Medulla oblongata (tissue), 1 donor: Measurements from ENCODE around the gene CALCR.
"Not testable (repeated sequence)": the region's sequence is repeated elsewhere in the genome, so short reads cannot be mapped to it uniquely, and the experiment has no call there.

Experiments
- DNase-seq: peaks from one replicate; pipeline ENCODE4 v3.0.0-alpha.2; 2015; ENCODE audit errors: extremely low spot score

The CALCR gene

DNA sequence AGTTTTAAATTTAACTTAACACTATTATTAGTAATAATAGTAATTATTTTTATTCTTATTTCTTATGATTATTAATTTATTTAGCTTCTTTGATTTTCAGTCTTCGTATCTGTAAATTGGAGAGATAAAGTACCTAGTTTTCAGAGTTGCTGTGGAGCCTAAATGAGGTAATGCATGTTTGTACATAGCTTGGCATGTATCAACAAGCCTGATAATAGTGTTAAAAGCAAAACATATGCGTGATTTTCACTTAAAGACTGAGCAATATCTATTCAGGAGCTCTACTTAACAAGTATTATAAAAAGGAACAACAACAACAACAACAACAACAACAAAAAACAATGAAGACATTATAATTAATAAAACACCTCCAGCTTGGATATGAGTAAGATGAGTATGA lies 12.4 kb downstream of the CALCR start:
- DNase-seq, result no peak

DNA sequence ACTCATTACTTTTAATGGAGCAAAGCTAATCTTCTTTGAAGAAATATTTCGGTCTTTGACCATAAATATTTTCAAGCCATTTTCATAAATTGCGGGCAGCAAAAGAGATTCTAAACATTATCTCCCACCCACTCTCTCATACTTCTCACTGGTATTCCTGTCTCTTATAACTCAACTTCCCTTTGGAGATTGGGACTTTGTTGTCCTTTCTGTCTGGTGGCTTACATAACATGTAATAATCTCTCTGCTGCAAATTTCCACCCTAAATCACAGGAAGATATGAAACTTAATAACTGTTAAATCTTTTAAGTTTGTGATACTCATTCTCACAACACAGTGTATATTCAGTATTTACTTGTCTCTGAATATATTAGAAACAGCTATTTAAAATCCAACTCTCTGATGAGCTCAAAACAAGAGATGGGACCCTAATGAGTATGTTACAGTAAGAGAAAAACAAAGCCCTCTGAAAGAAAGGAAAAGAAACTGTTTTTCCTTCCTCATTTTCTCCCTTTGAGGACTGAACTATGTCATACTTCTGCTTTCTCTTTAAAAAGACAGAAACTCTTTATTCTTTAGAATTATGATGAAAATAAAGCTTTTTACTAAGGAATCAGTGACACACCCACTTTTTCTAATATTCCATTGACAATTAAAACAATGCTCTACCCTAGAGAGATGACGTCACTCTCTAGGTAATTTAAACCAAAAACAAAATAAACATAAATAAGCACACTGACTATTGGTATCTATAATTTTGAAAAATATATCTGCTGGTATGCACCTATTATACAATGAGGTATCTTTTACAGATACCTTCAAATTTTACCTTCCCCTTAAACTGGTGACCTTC lies 14.7 kb downstream of the CALCR start:
- peak; percentile 42 for DNase-seq

DNA sequence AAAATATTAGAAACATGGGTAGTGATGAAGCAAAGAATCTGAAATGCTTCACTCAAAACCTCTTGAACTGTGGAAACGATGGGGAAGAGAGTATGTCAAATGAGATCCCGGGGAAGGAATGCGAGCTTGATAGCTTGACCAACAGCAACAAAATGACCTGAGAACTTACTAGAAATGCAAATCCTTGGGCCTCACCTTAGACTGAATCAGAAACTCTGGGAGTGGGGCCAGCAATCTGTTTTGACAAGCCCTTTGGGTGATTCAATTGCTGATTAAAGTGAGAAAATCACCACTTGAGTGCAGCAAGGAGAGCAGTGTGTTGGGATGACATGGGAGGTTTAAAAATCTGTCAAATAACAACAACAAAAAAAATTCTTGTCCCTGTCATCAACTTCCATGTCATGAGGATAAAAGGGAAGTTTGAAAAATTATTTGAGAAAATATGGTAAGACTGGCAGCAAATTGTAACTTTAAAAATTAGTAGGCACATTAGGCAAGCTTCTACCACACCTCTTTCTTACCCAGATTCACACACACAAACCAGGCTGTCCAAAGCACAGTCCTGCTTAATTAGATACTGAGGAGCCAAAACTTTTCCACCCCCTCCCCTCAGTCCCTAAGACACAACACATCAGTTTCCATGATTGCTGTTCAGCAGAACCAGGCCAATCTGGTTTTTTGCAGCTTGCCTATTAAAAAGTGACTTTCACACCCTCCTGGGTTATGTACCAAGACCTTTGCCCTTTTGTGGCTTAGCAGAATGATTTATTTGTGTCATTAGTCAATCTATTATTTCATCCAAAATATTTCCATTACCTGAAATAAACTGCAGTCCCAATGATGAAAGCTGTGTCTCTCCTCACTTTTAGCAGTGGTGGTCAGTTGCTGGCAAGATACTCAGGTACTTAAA lies 15.6 kb downstream of the CALCR start:
- DNase-seq, result no peak

DNA sequence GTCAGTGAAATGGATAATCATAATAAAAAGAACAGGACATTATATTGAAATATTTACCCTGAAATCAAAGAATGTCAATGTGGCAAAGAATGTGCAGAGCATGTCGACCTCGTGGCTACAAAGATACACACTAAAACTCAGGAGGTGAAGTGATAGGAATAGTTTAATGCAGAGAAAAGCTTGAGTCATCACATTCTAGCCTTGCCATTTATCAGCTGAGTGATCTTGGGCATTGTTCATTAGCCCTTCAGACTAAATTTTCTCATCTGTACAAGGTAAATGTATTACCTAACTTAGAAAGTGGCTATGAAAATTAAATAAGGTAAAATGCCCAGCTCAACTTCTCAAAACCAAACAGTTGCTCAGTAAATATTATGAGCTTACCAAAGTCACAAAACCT lies 22.6 kb downstream of the CALCR start:
- DNase-seq, result no peak

DNA sequence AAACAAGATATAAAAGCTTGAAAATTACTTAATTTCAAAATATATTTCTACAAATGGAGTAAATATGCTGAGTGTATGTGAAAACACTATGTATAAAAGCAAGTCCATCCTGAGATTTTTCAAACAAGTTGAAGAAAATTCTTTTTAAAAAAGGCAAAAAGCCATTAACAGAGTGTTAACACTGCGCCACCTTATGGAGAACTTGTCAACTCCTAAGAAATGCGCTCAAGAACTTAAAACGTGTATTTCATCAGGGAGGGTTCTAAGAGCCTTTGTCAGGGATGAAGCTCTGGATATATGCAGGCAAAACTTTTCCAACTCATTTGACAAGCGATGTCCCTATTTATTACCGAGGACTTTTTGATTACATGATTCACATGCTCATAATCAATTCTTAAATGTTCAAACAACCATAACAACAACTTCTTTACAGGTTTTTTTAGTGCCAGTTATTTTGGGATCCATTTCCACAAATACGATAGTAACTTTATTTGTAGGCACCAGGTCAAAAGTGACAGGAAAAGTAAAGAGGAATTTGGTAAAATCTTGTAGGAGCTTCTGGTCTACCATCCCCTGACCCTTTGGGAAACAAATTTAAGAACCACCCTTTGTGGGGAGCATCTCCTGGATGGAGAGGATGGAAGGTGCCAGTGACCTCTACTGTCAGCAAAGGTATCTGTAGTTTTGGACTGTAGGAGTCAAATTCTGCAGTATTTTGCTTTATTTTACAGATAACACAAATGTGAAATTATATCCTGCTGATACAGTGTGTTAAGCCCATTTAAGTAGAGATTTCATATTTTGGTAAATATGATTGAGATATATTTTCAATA lies 23.2 kb downstream of the CALCR start:
- DNase-seq, result peak; percentile 38

DNA sequence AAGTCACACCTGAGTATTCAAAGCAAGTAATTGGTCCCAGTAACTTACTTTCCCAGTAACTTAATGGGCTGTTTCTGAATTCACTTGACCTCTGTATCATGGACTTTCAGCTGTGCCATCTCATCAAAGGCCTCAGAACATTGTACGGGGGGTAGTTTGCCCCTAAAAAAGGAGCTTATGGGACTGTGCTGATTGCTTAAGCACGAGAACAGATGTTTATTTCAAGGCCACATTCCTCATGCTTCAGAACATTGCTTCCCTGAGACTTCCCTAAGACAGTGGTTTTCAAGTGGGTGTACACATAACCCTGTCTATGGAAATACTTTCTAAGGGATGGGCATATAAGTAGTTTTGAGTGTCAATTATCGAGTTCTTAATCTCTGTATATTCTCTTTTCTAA lies 26.8 kb downstream of the CALCR start:
- no peak for DNase-seq

DNA sequence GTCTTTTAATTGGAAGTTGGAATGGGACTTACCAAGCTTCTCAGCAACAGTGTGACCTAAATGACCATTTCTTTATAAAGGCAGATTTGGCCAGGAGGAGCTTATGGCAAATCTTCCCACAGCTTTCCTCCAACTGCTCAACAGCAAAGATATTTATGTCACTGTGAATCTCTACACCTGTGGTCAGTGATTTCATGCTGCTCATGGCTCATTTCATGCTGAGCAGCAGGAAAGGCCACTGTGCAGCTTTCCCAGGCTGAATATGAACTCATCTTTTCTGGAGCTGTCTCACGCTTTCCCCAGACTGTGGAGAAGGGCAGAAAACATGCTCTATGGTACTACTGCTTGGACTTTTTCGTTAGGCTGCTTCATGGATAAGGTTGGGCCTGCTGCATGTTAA lies 29.8 kb downstream of the CALCR start:
- no peak for DNase-seq

DNA sequence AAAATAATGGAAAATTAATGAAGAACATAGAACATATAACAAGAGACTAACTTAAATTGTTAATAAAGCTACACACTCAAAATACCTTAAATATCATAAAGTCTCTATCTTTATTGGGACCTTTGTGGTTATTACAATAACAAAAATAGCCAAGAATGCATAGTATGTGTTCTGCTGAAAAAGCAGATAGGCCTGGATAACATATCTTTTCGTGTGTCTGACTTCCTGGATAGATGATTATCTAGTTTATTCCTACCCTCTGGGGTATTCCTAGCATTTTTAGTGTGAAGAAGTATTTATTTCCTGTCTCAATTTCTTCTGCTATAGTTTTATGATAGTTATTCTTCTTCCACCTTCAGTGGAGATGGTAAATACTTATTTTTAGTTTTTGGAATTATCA lies 36.5 kb downstream of the CALCR start:
- DNase-seq, result no peak

DNA sequence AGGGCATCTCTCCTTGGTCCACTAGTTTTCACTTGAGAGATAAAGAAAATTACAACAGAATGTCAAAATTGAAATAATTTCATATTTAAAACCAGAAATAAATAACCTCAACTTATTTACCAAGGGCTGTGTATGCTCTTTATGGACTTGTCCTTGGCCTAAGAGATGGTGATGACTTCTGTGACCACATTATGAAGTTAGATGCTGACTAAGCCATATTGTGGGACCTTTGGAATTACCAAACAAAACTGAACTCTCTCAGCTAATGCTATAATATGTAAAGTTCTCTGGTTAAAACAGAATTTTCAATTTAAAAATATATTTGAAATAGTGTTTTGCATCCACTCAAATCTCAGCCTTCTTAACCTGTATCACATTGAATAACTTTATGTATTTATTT lies 38.9 kb downstream of the CALCR start:
- DNase-seq, result no peak

DNA sequence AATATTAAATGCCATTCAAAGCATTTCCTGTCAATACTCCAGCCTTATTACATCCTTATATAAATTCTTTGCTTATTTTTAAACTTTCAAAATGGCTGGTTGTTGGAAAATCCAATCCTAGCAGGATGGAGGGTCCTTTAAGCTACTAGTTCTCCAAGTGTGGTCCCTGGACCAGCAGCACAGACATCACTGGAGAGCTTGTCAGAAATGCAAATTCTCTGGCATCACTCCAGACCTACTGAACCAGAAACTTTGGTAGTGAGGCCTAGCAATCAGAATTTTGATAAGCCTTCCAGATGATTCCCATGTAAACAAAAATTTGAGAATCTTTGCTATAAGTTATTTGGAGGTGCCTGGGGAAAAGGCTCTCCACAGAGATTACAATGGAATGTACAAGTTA lies 43.8 kb downstream of the CALCR start:
- no peak for DNase-seq

DNA sequence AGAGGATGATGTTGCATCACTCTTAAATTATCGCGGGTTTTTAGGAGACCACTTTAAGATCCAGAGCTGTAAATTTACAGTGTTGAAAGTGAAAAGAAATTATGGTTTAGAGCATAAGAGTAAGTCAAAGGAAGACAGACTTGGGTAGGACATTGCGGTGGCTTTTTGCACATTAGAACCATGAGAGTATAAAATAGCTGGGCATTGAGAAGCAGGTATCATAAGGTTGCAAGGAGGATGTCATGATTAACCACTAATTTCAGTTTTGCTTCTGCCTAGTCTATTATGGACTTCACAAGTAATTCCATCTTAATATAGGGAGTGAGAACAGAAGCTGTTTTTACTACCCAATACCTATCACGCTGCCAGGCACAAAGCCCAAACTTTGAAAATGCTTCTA lies 57.7 kb downstream of the CALCR start:
- no peak for DNase-seq

DNA sequence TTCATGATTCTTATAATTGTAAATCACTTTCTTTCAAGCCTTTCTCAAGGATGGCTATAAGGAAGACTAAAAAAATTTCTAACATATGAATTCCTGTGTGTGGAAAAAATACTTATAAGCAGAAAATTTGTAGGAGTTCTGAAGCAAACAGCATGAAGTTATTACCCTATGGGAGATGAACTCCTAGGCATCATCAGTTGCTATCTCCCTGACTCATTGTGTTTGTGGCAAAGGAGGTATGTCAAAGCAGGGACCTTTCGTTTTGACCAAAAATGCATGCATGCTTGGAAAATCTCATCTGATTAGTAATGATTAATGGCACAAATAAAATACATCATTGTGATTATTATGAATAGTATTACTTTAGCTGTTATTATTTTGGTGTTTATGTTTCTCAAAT lies 59.4 kb downstream of the CALCR start:
- DNase-seq, result no peak

DNA sequence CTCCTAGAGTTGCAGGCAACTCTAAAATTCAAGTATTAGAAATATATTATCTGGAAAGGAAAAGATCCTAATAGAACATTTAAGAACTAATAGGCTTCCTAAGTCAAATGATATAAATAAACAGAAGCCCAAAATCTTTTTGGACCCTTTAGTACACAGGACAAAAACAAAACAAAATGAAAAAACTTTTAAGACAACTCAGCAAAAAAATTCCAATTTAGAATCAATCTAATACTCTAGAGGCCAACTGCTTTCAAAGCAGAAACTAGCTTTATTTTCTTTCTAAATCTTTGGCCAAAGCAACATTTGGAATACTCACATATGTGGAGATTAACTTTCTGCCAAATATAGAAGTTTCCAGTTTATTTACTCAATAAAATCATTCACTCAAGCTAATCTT lies 65.2 kb downstream of the CALCR start:
- DNase-seq, result no peak

DNA sequence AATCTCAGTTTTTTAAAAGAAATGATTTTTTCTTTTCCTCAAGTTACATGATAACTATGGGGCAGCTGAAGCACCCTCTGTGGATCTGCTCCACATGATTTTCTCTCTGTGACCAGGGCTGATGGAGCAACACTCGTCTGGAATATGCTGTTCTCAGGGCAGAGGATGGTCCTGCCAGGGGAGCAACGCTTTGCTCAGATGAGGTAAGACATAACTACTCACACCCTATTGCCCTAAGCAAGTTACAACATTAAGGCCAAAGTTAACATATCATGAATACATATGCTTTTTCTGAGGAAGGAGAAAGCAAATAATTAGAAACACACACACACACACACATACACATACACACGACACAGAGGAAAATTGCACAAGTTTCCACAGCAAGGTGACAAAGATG lies 71.4 kb downstream of the CALCR start:
- no peak for DNase-seq

DNA sequence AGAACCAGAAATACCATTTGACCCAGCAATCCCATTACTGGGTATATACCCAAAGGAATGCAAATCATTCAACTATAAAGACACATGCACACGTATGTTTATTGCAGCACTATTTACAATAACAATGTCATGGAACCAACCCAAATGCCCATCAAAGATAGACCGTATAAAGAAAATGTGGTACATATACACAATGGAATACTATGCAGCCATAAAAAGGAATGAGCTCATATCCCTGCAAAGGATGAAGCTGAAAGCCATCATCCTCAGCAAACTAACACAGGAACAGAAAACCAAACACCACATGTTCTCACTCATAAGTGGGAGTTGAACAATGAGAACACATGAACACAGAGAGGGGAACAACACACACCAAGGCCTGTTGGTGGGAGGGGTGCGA lies 82.7 kb downstream of the CALCR start:
- not testable (repeated sequence) for DNase-seq

DNA sequence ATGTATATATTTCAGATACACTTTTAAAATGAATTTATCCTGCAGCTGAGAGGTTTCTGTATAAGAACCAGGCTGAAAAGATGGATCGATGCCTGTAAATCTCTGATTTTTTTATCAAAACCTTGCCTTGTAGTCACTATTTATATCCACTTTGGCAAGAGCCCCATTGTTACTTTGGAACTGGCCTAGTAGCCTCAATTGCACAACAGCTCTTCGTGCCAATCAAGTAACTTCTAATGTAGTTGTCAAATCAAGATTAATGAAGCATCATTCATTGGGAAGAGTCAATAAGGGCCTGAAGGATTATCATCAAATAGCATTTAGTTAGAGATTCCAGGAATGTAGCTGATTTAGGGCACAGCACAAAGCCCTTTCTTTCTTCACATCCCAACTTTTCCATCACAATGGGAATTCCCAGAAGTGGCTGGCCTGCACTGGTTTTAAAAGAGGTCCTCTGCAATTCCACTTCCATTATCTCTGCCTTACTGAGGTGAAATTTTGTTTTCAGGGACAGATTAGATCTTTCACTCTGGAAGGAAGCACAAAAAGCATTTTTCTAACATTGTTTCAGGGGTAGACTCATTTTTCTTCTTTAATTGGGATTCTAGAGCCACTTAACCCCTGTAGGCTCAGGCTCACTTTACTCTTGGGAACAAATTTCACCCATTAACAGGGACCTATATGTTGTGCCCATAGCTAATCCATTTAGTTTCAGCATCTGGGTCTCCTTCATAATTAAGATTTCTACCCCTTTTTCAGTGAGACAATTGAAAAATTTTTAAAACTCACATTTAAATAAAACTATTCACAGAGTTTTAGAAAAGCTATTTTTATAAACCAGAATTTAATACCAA lies 97.8 kb downstream of the CALCR start:
- DNase-seq, result no peak

DNA sequence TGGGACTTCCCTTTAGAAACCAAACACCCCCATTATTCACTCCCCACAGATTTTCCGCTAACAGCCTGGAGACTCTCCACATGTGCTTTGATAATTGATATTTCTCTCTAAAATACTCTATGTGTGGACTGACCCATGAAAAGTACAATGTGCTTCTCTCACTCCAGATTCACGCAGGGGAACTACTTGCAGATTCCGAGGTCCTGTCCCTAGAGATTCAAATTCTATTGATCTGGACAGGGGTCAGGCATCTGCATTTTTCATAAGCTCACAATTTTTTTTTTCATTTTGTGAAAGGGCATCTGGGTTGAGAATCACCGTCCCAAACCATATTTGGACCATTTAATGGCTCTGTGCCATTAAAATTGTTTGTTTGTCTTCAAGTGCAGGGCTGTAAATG lies 98.7 kb downstream of the CALCR start:
- no peak for DNase-seq

DNA sequence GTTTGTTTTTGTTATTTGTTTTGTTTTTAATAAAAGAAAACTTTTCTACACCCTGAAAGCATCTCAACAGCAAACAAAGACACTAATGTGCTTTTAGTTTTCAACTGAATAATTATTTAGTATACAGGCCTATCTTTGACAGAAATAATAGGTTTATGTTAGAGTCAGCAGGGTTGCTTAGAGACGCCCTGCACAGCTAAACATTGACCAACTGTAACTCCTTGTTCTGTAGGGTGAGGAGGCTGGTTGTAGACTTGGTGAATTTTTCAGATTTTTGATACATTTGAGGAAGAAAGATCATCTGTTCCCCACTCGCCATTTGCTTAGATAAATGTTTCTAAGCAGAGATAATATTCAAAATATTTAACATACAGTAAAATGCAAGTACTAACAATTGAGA lies 103.1 kb downstream of the CALCR start:
- no peak for DNase-seq

DNA sequence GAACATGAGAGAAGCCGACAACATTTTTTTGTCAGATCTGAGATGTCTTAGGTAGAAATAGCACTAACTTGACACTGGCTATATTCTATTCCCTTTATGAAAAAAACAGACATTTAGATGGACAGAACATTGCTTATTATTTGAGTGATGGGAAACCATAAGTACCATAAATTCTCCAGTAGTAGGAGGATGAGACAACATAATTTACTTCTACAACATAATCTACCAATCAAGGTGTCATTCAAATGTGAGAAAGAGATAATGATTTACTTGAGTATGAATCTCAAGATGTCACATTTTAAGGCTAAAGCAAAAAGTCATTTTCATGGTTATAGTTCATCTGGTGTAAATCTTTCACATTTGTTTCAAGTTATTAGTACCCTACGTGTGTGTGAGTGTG lies 110.8 kb downstream of the CALCR start:
- DNase-seq, result no peak

DNA sequence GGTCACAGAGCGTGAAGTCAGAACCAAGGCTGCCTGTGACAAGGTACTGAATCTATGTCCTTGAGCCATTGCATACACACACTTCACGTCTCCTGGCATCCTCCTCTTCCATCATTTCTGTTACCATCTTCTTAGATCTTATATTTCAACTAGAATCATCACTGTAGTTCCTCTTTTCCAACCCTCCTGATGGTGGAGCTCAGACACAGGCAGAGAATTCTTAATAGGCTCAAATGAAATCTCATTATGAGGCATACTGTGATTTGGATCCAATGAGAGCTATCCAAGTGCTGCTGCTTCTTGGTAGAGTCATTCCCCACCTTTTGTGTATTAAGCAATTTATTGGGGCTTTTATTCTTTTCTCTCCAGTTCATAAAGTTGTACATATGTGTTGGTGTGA lies 113.2 kb downstream of the CALCR start:
- DNase-seq, result peak; percentile 33

DNA sequence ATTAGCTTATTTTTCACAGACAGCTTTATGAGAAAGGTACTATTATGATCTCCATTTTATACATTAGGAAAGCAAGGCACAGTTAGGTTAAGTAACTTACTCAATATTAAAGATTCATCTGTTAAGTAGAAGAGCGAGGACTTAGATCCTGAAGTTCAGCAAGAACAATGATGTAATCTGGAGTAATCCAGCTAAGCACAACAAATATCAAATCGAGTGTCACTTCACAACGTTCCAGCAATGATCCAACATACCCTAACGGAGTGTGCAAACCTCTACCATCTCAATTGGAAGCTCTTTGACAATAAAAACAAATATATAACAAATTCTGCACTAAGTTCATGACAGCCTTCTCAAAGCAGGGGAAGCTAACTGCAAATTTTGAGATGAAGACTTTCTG lies 121.3 kb downstream of the CALCR start:
- no peak for DNase-seq
